OCI-LY1 (cell line): ENCODE data around the gene FAM43A.

Source experiments
- H2AFZ ChIP-seq: fragments of 200-600 bp; sonication (generic), shearing (Covaris generic); 2 replicates; pipeline ENCODE4 v1.6.0; 2014; ENCODE audit warnings: antibody characterized with exemption, mild to moderate bottlenecking, low read length
- H3F3A ChIP-seq: fragments of 200-600 bp; sonication (generic), shearing (Covaris generic); 2 replicates; pipeline ENCODE4 v1.6.0; 2014; ENCODE audit warnings: mild to moderate bottlenecking, antibody characterized with exemption, low read length, moderate library complexity; ENCODE audit not compliant: insufficient read depth
- H3K27ac ChIP-seq: fragments of 200-600 bp; sonication (generic); 2 replicates; pipeline ENCODE4 v1.5.1; 2014; ENCODE audit warnings: low read length, mixed run types, mild to moderate bottlenecking, low read depth; ENCODE audit not compliant: poor library complexity, severe bottlenecking
- H3K27me3 ChIP-seq: fragments of 200-600 bp; sonication (generic); 2 replicates; pipeline ENCODE4 v1.6.0; 2014; ENCODE audit warnings: antibody characterized with exemption, mild to moderate bottlenecking, low read length, moderate library complexity; ENCODE audit not compliant: insufficient read depth
- H3K36me3 ChIP-seq: fragments of 200-600 bp; sonication (generic); 2 replicates; pipeline ENCODE4 v1.6.1; 2014; ENCODE audit warnings: mild to moderate bottlenecking, antibody characterized with exemption, low read length, moderate library complexity, mixed read lengths; ENCODE audit not compliant: insufficient read depth
- H3K4me1 ChIP-seq: fragments of 200-600 bp; sonication (generic); 2 replicates; pipeline ENCODE4 v1.5.1; 2014; ENCODE audit warnings: mild to moderate bottlenecking, low read length, moderate library complexity; ENCODE audit not compliant: insufficient read depth, severe bottlenecking
- H3K4me2 ChIP-seq: fragments of 200-600 bp; sonication (generic), shearing (Covaris generic); 2 replicates; pipeline ENCODE4 v1.6.1; 2014; ENCODE audit warnings: low read length
- H3K4me3 ChIP-seq: fragments of 200-600 bp; sonication (generic); 2 replicates; pipeline ENCODE4 v1.5.1; 2014; ENCODE audit warnings: low read length, low read depth, mild to moderate bottlenecking, mixed read lengths; ENCODE audit not compliant: poor library complexity, severe bottlenecking
- H3K79me2 ChIP-seq: fragments of 200-600 bp; shearing (Covaris generic); 2 replicates; pipeline ENCODE4 v1.6.1; 2016; ENCODE audit warnings: mixed run types, low read length, mixed read lengths; ENCODE audit not compliant: insufficient read depth
- H3K9ac ChIP-seq: fragments of 200-600 bp; sonication (generic), shearing (Covaris generic); 2 replicates; pipeline ENCODE4 v1.6.1; 2014; ENCODE audit warnings: mild to moderate bottlenecking, low read length, mixed read lengths
- H3K9me2 ChIP-seq: fragments of 200-600 bp; sonication (generic), shearing (Covaris generic); 2 replicates; pipeline ENCODE4 v1.6.1; 2014; ENCODE audit warnings: low read depth, mild to moderate bottlenecking, low read length, mixed read lengths
- H3K9me3 ChIP-seq: fragments of 200-600 bp; shearing (Covaris generic); 2 replicates; pipeline ENCODE4 v1.6.1; 2014; ENCODE audit warnings: low read length, mixed read lengths
- H4K20me1 ChIP-seq: fragments of 200-600 bp; sonication (generic), shearing (Covaris generic); 2 replicates; pipeline ENCODE4 v1.6.0; 2016; ENCODE audit warnings: mild to moderate bottlenecking, low read length; ENCODE audit not compliant: insufficient read depth
- EZH2 ChIP-seq: fragments of 200-600 bp; sonication (generic), shearing (Covaris generic); IDR thresholded peaks from 2 replicates; pipeline ENCODE4 v1.8.0; 2017; ENCODE audit warnings: borderline replicate concordance, mixed run types, mild to moderate bottlenecking, antibody characterized with exemption, low read length, moderate library complexity, mixed read lengths
- TF ChIP-seq, protein P1 (sequence below): fragments of 200-600 bp; sonication (generic), shearing (Covaris generic); IDR thresholded peaks from 2 replicates; pipeline ENCODE4 v1.5.1; 2017; ENCODE audit warnings: mild to moderate bottlenecking, antibody characterized with exemption, low read length, moderate library complexity, mixed read lengths

FAM43A gene

DNA sequence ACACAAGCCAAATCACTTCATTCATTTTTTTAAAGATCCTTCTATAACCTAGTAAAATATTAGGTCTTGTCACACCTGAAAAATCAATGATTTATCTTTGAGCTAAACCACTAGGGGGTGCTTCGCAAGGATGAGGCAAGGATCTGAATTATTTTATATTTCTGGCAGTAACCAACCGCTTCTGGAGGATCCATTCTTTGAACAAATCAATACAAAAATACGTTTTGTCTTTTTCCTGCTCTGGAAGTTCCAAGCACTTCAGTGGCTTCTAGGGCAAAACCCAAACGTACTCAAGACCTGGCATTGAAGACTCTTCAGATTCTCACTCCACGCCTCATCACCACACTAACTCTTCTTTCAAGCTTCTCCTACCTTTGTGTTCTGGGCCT, 14.2 kb upstream of the FAM43A start:
- Histone ChIP-seq H3K36me3 (peaks cover 25% of the 10 kb centered on the region), H3F3A (no peaks in the 10 kb centered on the region), H3K9ac (peak overlapping the region; percentile 72), H3K79me2 (peaks cover 20% of the 10 kb centered on the region), H3K9me3 (no peaks in the 10 kb centered on the region), H3K4me3 (peak overlapping the region; percentile 84), H4K20me1 (no peaks in the 10 kb centered on the region), H3K4me2 (peak overlapping the region; percentile 63), H3K9me2 (no peaks in the 10 kb centered on the region), H3K4me1 (peaks cover 18% of the 10 kb centered on the region), H2AFZ (no peak overlapping the region), H3K27ac (peak overlapping the region; percentile 68), H3K27me3 (no peaks in the 10 kb centered on the region)
- TF ChIP-seq EZH2 = no peak
- TF ChIP-seq, protein P1, sequence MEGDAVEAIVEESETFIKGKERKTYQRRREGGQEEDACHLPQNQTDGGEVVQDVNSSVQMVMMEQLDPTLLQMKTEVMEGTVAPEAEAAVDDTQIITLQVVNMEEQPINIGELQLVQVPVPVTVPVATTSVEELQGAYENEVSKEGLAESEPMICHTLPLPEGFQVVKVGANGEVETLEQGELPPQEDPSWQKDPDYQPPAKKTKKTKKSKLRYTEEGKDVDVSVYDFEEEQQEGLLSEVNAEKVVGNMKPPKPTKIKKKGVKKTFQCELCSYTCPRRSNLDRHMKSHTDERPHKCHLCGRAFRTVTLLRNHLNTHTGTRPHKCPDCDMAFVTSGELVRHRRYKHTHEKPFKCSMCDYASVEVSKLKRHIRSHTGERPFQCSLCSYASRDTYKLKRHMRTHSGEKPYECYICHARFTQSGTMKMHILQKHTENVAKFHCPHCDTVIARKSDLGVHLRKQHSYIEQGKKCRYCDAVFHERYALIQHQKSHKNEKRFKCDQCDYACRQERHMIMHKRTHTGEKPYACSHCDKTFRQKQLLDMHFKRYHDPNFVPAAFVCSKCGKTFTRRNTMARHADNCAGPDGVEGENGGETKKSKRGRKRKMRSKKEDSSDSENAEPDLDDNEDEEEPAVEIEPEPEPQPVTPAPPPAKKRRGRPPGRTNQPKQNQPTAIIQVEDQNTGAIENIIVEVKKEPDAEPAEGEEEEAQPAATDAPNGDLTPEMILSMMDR = peak; percentile 93

DNA sequence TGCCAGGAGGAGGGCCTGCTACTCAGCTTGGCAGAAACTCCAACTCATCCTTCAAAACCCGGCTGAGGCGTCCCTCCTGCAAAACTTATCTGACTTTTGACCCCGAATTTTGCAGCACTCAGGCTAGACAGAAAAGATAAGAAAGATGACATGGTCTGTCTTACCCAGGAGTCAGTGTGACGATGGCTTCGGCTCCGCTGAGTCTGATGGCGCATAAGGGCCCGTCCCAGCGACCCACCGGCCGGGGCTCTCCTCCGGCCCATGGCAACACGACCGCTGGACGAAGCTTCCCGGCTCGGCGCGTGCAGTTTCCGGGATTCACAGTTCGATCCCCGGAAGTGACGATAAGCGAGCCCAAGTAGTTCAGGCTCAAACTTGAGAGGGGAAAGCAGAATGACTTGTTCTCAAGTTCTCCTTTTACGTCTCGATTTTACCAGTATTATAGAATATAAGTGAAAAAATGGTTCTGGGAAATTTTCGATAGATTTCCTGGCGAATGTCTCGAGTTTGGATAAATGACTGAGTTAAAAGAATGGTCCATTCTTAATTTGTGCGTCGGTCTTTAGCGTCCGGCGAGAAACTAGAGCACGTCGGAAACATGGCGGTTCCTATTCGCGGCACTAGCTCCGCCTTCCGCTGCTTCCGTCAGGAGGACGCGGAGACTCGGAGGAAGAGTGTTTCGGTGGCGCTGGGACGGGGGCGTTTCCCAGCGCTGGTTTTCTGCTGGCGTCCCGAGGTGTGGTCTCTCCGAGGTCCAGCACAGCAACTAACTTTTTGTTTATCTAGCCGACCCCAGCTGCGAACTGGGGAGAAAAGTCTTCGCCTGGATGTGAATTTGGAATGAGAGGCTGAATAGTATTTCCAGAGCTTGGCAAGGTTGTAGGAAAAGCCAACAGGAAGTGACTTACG, 13.5 kb upstream of the FAM43A start, which contains the start of gene LSG1:
TSS of gene LSG1 (minus strand) at position 292 of the 909 bp plus-strand sequence. CDS start at position 263, 29 bp downstream.
- Histone ChIP-seq H3K9me2 (no peaks in the 10 kb centered on the region), H3K79me2 (peaks cover 20% of the 10 kb centered on the region), H3K36me3 (peaks cover 22% of the 10 kb centered on the region), H3K4me3 (peak within 1 kb of the TSS; percentile 84), H3K4me2 (peak within 1 kb of the TSS; percentile 63), H2AFZ (peak within 1 kb of the TSS; percentile 95), H3F3A (no peaks in the 10 kb centered on the region), H3K27ac (peak within 1 kb of the TSS; percentile 68), H3K9me3 (no peaks in the 10 kb centered on the region), H3K4me1 (peaks cover 18% of the 10 kb centered on the region), H3K9ac (peak within 1 kb of the TSS; percentile 72), H4K20me1 (no peaks in the 10 kb centered on the region), H3K27me3 (no peaks in the 10 kb centered on the region)
- TF ChIP-seq, protein P1 = no peak
- TF ChIP-seq EZH2 = no peak

DNA sequence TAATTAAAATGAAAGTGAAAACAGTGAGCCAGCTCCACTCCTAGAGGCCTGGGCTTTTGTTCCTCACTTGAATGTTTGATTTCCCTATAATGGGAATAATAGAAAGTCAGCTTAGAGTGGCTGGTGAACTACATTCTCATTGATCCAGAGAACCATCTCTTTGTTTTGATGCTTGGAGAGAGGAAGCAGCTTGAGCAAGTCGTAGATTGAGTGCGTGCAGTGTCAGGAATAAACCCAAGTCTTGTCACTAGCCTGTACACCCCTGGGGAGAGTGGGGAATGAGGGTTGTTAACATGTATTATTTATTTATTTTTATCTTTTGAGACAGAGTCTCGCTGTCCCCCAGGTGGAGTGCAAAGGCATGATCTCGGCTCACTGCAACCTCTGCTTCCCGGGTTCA, 12.8 kb upstream of the FAM43A start:
- H3K36me3 ChIP-seq = peaks cover 22% of the 10 kb centered on the region
- no peaks in the 10 kb centered on the region for H3K9me3 ChIP-seq
- no peak overlapping the region for H3K27ac ChIP-seq

More for the DNA sequence above, 12.8 kb upstream of the FAM43A start:
- Histone ChIP-seq H3K4me2 (peak overlapping the region; percentile 63), H3K4me3 (peak overlapping the region; percentile 84), H3K4me1 (peaks cover 18% of the 10 kb centered on the region), H3K9ac (peak overlapping the region; percentile 72), H3K79me2 (peaks cover 20% of the 10 kb centered on the region), H3F3A (no peaks in the 10 kb centered on the region), H3K27me3 (no peaks in the 10 kb centered on the region), H4K20me1 (no peaks in the 10 kb centered on the region), H3K9me2 (no peaks in the 10 kb centered on the region), H2AFZ (peak overlapping the region; percentile 95)
- no peak for TF ChIP-seq EZH2
- TF ChIP-seq, protein P1 = no peak
